Cardiac muscle cell (in vitro differentiated cells and primary cell): Measurements from ENCODE around the gene XXYLT1. TPM values are rescaled to one million over a fixed set of nuclear protein-coding genes. Genes with fewer than 3 reads are reported as not detected.

Experiments
- DNase-seq, 2 donors: peaks; one replicate each; pipeline versions ENCODE4 v3.0.0 to v3.0.0-alpha.2; 2010 to 2017; ENCODE audit warnings: low read depth in 1 of 2, low spot score in 1 of 2
- H3K27ac ChIP-seq: fragments of 200-600 bp; sonication (generic); 2 replicates; pipeline ENCODE4 v1.5.1; 2016
- H3K27me3 ChIP-seq: fragments of 200-600 bp; sonication (generic); 2 replicates; pipeline ENCODE4 v1.6.0; 2016; ENCODE audit warnings: control low read depth
- H3K36me3 ChIP-seq: fragments of 200-600 bp; sonication (generic); 2 replicates; pipeline ENCODE4 v1.5.1; 2016; ENCODE audit warnings: control low read depth
- H3K4me1 ChIP-seq: fragments of 200-600 bp; sonication (generic); 2 replicates; pipeline ENCODE4 v1.8.1; 2017; ENCODE audit warnings: low read depth, mild to moderate bottlenecking, mixed run types
- H3K4me3 ChIP-seq: fragments of 200-600 bp; sonication (generic); 2 replicates; pipeline ENCODE4 v1.5.1; 2016; ENCODE audit warnings: mild to moderate bottlenecking
- H3K9me3 ChIP-seq: fragments of 200-600 bp; sonication (generic); 2 replicates; pipeline ENCODE4 v1.5.1; 2017; ENCODE audit warnings: low read depth, mild to moderate bottlenecking, control low read depth
- polyA plus RNA-seq: library from polyadenylated mRNA; unstranded; fragments of >200 nt; fragmentation: Nextera tagmentation; extraction: Ambion mirVana; gene quantifications from 2 replicates; pipeline ENCODE4 v1.2.1, GENCODE V29; 2016
- total RNA-seq: library from RNA; depleted of rRNA; stranded (reverse); fragments of >200 nt; gene quantifications from 2 replicates; pipeline ENCODE4 v1.2.3, GENCODE V29; 2016
- TF ChIP-seq, protein P1 (sequence below): IDR thresholded peaks from 2 replicates; pipeline ENCODE4 v1.5.1; 2012; ENCODE audit warnings: low read depth, mild to moderate bottlenecking, low read length

Gene XXYLT1
- total and polyA plus RNA-seq, 2 experiments from 2014 or later, result 52.5 to 62.2 TPM

DNA sequence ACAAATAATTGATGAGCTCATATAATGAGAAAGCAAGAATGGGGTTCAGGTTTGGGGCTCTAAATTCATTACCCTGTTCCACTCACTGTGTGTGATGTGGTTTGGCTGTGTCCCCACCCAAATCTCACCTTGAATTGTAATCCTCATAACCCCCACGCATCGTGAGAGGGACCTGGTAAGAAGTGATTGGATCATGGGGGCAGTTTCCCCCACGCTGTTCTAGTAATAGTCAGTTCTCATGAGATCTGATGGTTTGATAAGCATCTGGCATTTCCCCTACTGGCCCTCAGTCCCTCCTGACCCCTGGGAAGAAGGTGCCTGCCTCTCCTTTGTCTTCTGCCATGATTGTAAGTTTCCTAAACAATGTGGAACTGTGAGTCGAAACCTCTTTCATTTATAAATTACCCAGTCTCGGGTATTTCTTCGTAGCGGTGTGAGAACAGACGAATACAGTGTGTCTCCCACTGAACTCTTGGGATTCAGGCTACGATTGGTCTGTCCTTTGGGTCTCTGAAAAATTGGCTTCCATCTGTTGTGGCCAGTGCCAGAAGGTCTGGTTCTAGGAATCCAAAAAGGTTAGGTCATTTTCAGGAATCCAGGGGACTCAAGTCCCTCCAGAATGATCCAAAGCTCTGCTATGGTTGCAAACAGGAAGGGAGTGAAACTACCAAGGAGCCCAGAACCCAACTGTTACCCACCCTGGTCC, 87.7 kb downstream of the XXYLT1 start:
- Histone ChIP-seq H3K27ac (no peak overlapping the region), H3K4me1 (peaks cover 14% of the 10 kb centered on the region)
- no peak for DNase-seq

DNA sequence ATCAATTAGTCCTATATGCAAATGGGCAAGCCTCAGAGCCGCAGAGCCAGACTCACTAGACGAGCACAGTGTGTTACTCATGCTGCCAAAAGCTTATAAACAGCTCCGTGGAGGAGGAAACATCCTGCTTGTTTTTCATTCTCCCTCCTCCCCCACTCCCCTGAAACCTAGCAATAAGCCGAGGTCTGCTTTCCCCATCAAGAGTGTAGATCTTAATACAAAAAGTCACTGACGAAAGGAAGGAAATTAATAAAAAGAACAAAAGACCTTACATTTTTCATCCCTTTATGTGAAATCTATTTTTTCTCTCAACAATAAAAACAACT, 88.5 kb downstream of the XXYLT1 start:
- no peak overlapping the region for H3K27ac ChIP-seq
- DNase-seq, result peak in 1 of 2 donors; percentile 80
- H3K36me3 ChIP-seq, result no peaks in the 10 kb centered on the region
- no peak overlapping the region for H3K4me3 ChIP-seq
- H3K4me1 ChIP-seq, result peaks cover 7% of the 10 kb centered on the region
- no peaks in the 10 kb centered on the region for H3K27me3 ChIP-seq
- no peaks in the 10 kb centered on the region for H3K9me3 ChIP-seq
- TF ChIP-seq, protein P1, sequence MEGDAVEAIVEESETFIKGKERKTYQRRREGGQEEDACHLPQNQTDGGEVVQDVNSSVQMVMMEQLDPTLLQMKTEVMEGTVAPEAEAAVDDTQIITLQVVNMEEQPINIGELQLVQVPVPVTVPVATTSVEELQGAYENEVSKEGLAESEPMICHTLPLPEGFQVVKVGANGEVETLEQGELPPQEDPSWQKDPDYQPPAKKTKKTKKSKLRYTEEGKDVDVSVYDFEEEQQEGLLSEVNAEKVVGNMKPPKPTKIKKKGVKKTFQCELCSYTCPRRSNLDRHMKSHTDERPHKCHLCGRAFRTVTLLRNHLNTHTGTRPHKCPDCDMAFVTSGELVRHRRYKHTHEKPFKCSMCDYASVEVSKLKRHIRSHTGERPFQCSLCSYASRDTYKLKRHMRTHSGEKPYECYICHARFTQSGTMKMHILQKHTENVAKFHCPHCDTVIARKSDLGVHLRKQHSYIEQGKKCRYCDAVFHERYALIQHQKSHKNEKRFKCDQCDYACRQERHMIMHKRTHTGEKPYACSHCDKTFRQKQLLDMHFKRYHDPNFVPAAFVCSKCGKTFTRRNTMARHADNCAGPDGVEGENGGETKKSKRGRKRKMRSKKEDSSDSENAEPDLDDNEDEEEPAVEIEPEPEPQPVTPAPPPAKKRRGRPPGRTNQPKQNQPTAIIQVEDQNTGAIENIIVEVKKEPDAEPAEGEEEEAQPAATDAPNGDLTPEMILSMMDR, result no peak

More for the DNA sequence above, 87.7 kb downstream of the XXYLT1 start:
- TF ChIP-seq, protein P1, result no peak
- Histone ChIP-seq H3K36me3 (no peaks in the 10 kb centered on the region), H3K9me3 (no peaks in the 10 kb centered on the region), H3K4me3 (no peak overlapping the region), H3K27me3 (no peaks in the 10 kb centered on the region)

DNA sequence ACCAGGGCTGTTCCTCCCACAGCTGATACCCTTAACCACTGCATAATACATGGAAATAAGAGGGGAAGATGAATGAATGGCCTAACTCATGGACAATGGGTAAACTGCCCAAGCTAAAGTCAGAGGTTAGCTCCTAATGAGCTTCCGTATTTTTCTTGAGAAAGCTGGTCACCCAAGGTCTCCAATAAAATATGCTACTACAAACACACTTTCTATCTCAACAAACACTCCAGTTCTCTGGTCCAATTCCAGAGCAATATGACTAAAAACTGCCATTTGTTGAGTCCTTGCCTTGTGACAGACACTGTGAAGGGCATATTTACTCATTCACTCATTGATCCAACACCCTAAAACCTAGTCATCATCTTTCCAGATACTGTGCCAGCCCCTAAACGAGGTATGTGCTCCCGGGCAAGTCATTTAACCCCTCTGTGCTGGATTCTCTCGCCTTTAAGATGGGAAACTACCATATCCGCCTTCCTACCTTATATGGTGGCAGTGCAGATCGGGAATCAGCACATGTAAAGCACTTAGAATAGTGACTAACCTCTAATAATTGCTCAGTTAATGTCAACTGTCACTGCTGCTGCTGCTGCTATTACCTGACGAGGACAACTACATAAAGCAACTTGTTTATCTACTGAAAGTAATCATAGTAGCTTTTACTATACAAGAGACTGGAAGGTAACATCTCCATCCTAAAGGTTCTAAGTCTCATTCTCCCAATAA, 89.1 kb downstream of the XXYLT1 start:
- Histone ChIP-seq H3K9me3 (no peaks in the 10 kb centered on the region), H3K4me3 (no peak overlapping the region), H3K27ac (no peak overlapping the region), H3K27me3 (no peaks in the 10 kb centered on the region), H3K36me3 (no peaks in the 10 kb centered on the region), H3K4me1 (peaks cover 6% of the 10 kb centered on the region)
- no peak for DNase-seq
- TF ChIP-seq, protein P1, result no peak

DNA sequence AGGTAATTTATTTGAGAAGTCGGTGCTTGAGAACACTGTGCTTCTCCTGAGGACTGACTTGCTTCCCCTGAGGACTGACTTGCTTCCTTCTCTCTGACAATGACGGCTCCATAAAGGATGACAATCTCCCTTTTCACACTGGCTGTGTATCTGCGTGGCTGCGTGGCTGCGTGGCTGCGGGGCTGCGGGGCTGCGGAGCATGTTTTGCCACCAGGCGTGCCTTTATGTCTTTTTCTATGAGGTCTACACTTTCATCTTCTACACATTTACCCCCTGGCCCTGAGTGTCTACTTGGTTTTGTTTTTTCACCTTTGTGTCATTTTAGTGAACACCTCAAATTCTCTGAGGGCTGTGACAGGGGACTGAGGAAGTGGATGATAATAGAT, 89.9 kb downstream of the XXYLT1 start:
- Histone ChIP-seq H3K36me3 (no peaks in the 10 kb centered on the region), H3K4me3 (no peak overlapping the region), H3K27ac (no peak overlapping the region), H3K9me3 (no peaks in the 10 kb centered on the region), H3K4me1 (peaks cover 6% of the 10 kb centered on the region), H3K27me3 (no peaks in the 10 kb centered on the region)
- TF ChIP-seq, protein P1, result no peak
- DNase-seq, result no peak

DNA sequence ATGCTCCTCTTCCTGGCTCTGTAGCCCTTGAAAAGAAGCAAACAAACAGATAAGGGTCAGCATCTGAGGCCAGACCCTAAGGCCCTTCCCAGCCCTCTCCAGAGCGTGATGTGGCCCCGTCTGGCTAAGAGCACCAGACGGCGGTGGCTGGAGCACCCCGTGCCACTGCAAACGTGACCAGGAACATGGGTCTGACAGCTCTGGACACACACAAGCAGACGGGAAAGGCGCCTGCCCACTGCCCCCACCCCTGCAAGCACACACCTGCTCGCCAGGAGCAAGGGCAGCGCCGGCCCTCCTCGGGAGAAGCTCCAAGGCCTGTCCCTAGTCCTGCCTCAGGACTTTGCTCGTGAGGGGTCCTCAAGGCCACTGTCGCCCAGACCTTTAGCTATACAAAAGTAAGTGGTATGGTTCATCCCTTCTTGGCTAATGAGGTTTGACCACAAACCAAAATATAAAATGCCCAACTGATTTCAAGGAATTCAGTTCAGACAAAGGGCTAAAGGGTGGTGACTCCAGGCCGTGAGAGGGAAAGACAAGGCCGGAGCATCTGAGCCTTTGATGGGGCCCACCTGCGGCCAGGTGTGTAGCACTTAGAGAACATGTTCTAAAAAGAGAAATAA, 90.4 kb downstream of the XXYLT1 start:
- TF ChIP-seq, protein P1, result no peak
- Histone ChIP-seq H3K27ac (peak overlapping the region; percentile 57), H3K36me3 (no peaks in the 10 kb centered on the region), H3K4me1 (peaks cover 6% of the 10 kb centered on the region), H3K9me3 (no peaks in the 10 kb centered on the region), H3K27me3 (no peaks in the 10 kb centered on the region), H3K4me3 (no peak overlapping the region)
- DNase-seq, result no peak
